Activated CD8-positive, alpha-beta T cell treated with anti-CD3 and anti-CD28 coated beads, Interleukin-2, amount 10 ng/mL, durations not matched to agents 7 days and 5 days (primary cell): ENCODE measurements around the gene CNOT11. TPM values are rescaled to one million over a fixed set of nuclear protein-coding genes. Genes with fewer than 3 reads are reported as not detected.

Experiments
- ATAC-seq: fragments of 150-1000 bp; cut with Tn5 transposase; one replicate; pipeline ENCODE4 v1.10.0; 2021; ENCODE audit warnings: moderate library complexity
- CTCF ChIA-PET: fragments of 350-600 bp; sonication (Branson Sonifier 250); formaldehyde crosslinking; loops from one replicate; lab custom pipeline; 2021; ENCODE audit warnings: antibody characterized with exemption; lab: Charles Lee
- POLR2A ChIA-PET: fragments of 350-600 bp; sonication (Branson Sonifier 250); formaldehyde crosslinking; loops from one replicate; lab custom pipeline; 2021; ENCODE audit warnings: antibody characterized with exemption; lab: Charles Lee
- DNase-seq: peaks from one replicate; pipeline ENCODE4 v3.0.0-alpha.2; 2020
- H3K27ac Mint-ChIP-seq: one replicate; pipeline ENCODE4 v1.8.0; 2021; ENCODE audit warnings: mild to moderate bottlenecking, mixed read lengths
- H3K27me3 Mint-ChIP-seq: one replicate; pipeline ENCODE4 v1.8.0; 2021; ENCODE audit warnings: low read depth, mixed read lengths
- H3K36me3 Mint-ChIP-seq: one replicate; pipeline ENCODE4 v1.8.0; 2021; ENCODE audit warnings: low read depth, mixed read lengths
- H3K4me1 Mint-ChIP-seq: one replicate; pipeline ENCODE4 v1.8.0; 2021; ENCODE audit warnings: low read depth, mixed read lengths
- H3K4me3 Mint-ChIP-seq: one replicate; pipeline ENCODE4 v1.8.0; 2021; ENCODE audit warnings: mild to moderate bottlenecking, mixed read lengths
- H3K9me3 Mint-ChIP-seq: one replicate; pipeline ENCODE4 v1.8.0; 2022; ENCODE audit warnings: mixed read lengths; ENCODE audit not compliant: insufficient read depth
- total RNA-seq, 2 experiments: library from RNA; stranded (reverse); gene quantifications; one replicate each; pipeline ENCODE4 v1.2.3, GENCODE V29; 2021

CNOT11 gene
- total RNA-seq, 2 experiments from 2014 or later, result 64.4 to 64.7 TPM

- no peaks in the 10 kb centered on the region for H3K27me3 Mint-ChIP-seq
- ATAC-seq, result no peak
- H3K4me3 Mint-ChIP-seq, result no peak overlapping the region
- POLR2A ChIA-PET, result interaction anchor here (6.7 kb wide), 1 partner anchor 9 kb away, joined by 34 read pairs; the partner anchor contains the start of gene CNOT11
- peaks cover 33% of the 10 kb centered on the region for H3K4me1 Mint-ChIP-seq
- DNase-seq, result no peak
- H3K27ac Mint-ChIP-seq, result no peak overlapping the region
- peaks cover 57% of the 10 kb centered on the region for H3K36me3 Mint-ChIP-seq
- CTCF ChIA-PET, result interaction anchor here (1.3 to 1.4 kb wide), 2 partner anchors 10 to 250 kb away, joined by 3 to 4 read pairs; partner anchors contain the start of gene CNOT11
- H3K9me3 Mint-ChIP-seq, result no peaks in the 10 kb centered on the region
Measured at GRCh38 chr2:101262142-101262541, 9.5 kb downstream of the CNOT11 start.

- H3K9me3 Mint-ChIP-seq, result no peaks in the 10 kb centered on the region
- H3K27ac Mint-ChIP-seq, result peak overlapping the region; percentile 64
- DNase-seq, result no peak
- CTCF ChIA-PET, result interaction anchor here (1.3 to 1.4 kb wide), 2 partner anchors 11 to 23 kb away, joined by 3 to 4 read pairs; partner anchors contain the start of gene CNOT11
- peaks cover 57% of the 10 kb centered on the region for H3K36me3 Mint-ChIP-seq
- no peak overlapping the region for H3K4me3 Mint-ChIP-seq
- H3K4me1 Mint-ChIP-seq, result peaks cover 35% of the 10 kb centered on the region
- POLR2A ChIA-PET, result interaction anchor here (0.5 to 6.7 kb wide), 3 partner anchors 8 to 151 kb away, joined by 3 to 34 read pairs (median 4); partner anchors contain the start of gene CNOT11
- no peak for ATAC-seq
- H3K27me3 Mint-ChIP-seq, result no peaks in the 10 kb centered on the region
Measured at GRCh38 chr2:101263377-101263800, 10.7 kb downstream of the CNOT11 start.

- Mint-ChIP-seq H3K27me3 (no peaks in the 10 kb centered on the region), H3K9me3 (no peaks in the 10 kb centered on the region), H3K4me1 (peaks cover 35% of the 10 kb centered on the region), H3K27ac (peak overlapping the region; percentile 9), H3K36me3 (peaks cover 58% of the 10 kb centered on the region), H3K4me3 (no peak overlapping the region)
- ATAC-seq, result no peak
- ChIA-PET CTCF (no interaction called here), POLR2A (interaction anchor here (6.7 kb wide), 1 partner anchor 11 kb away, joined by 34 read pairs; the partner anchor contains the start of gene CNOT11)
- DNase-seq, result no peak
Measured at GRCh38 chr2:101264360-101264939, 11.8 kb downstream of the CNOT11 start.

GRCh38 chr2:101265893-101266499, 13.3 kb downstream of the CNOT11 start:
- CTCF ChIA-PET, result interaction anchor here (1.0 to 1.7 kb wide), 5 partner anchors 10 to 75 kb away, joined by 3 to 5 read pairs (median 4); no protein-coding TSS in a partner anchor
- Mint-ChIP-seq H3K9me3 (no peaks in the 10 kb centered on the region), H3K27ac (peak overlapping the region; percentile 62), H3K4me1 (peaks cover 40% of the 10 kb centered on the region), H3K27me3 (no peaks in the 10 kb centered on the region), H3K4me3 (no peak overlapping the region), H3K36me3 (peaks cover 70% of the 10 kb centered on the region)
- no peak for DNase-seq
- no peak for ATAC-seq
- POLR2A ChIA-PET, result interaction anchor here (6.7 kb wide), 1 partner anchor 13 kb away, joined by 34 read pairs; the partner anchor contains the start of gene CNOT11

- peak overlapping the region; percentile 25 for H3K27ac Mint-ChIP-seq
- peaks cover 53% of the 10 kb centered on the region for H3K4me1 Mint-ChIP-seq
Measured at GRCh38 chr2:101267671-101268656, 15.3 kb downstream of the CNOT11 start.

GRCh38 chr2:101270700-101271259, 18.1 kb downstream of the CNOT11 start:
- H3K4me3 Mint-ChIP-seq, result no peak overlapping the region
- ATAC-seq (no peak), DNase-seq (no peak)
- H3K27ac Mint-ChIP-seq, result peak overlapping the region; percentile 67
- H3K36me3 Mint-ChIP-seq, result peaks cover 75% of the 10 kb centered on the region
- ChIA-PET POLR2A (interaction anchor here (0.7 to 3.5 kb wide), 3 partner anchors 7 to 38 kb away, joined by 3 to 20 read pairs (median 4); partner anchors contain the start of genes CNOT11 and RNF149), CTCF (interaction anchor here (0.9 to 1.8 kb wide), 6 partner anchors 10 to 263 kb away, joined by 3 to 4 read pairs (median 3); no protein-coding TSS in a partner anchor)
- no peaks in the 10 kb centered on the region for H3K27me3 Mint-ChIP-seq
- H3K9me3 Mint-ChIP-seq, result no peaks in the 10 kb centered on the region
- peaks cover 58% of the 10 kb centered on the region for H3K4me1 Mint-ChIP-seq

More at GRCh38 chr2:101267671-101268656, 15.3 kb downstream of the CNOT11 start:
- ChIA-PET CTCF (interaction anchor here (0.7 to 2.0 kb wide), 7 partner anchors 8 to 121 kb away, joined by 3 to 7 read pairs (median 3); no protein-coding TSS in a partner anchor), POLR2A (interaction anchor here (1.0 to 6.7 kb wide), 4 partner anchors 9 to 15 kb away, joined by 3 to 34 read pairs (median 5); partner anchors contain the start of gene CNOT11)
- no peak overlapping the region for H3K4me3 Mint-ChIP-seq
- H3K9me3 Mint-ChIP-seq, result no peaks in the 10 kb centered on the region
- no peak for ATAC-seq
- DNase-seq, result no peak
- H3K27me3 Mint-ChIP-seq, result no peaks in the 10 kb centered on the region
- H3K36me3 Mint-ChIP-seq, result peaks cover 79% of the 10 kb centered on the region

- Mint-ChIP-seq H3K27ac (peak overlapping the region; percentile 83), H3K27me3 (no peaks in the 10 kb centered on the region), H3K4me1 (peaks cover 56% of the 10 kb centered on the region), H3K9me3 (no peaks in the 10 kb centered on the region), H3K36me3 (peaks cover 72% of the 10 kb centered on the region), H3K4me3 (peak overlapping the region; percentile 15)
- CTCF ChIA-PET, result interaction anchor here (0.9 to 1.0 kb wide), 2 partner anchors 12 to 41 kb away, joined by 3 read pairs; no protein-coding TSS in a partner anchor
- DNase-seq, result no peak
- POLR2A ChIA-PET, result interaction anchor here (0.5 to 3.5 kb wide), 3 partner anchors 9 to 1086 kb away, joined by 3 to 20 read pairs (median 4); partner anchors contain the start of gene CNOT11
- peak; percentile 85 for ATAC-seq
Measured at GRCh38 chr2:101272045-101272784, 19.5 kb downstream of the CNOT11 start.

GRCh38 chr2:101273056-101273455, 20.4 kb downstream of the CNOT11 start:
- DNase-seq (no peak), ATAC-seq (no peak)
- Mint-ChIP-seq H3K27me3 (no peaks in the 10 kb centered on the region), H3K9me3 (no peaks in the 10 kb centered on the region), H3K27ac (peak overlapping the region; percentile 83), H3K4me1 (peaks cover 50% of the 10 kb centered on the region), H3K4me3 (peak overlapping the region; percentile 15), H3K36me3 (peaks cover 73% of the 10 kb centered on the region)
- POLR2A ChIA-PET, result no interaction called here
- CTCF ChIA-PET, result no interaction called here

GRCh38 chr2:101274142-101274541, 21.5 kb downstream of the CNOT11 start:
- H3K27ac Mint-ChIP-seq, result peak overlapping the region; percentile 6
- no peaks in the 10 kb centered on the region for H3K27me3 Mint-ChIP-seq
- H3K36me3 Mint-ChIP-seq, result peaks cover 71% of the 10 kb centered on the region
- DNase-seq (no peak), ATAC-seq (no peak)
- H3K4me1 Mint-ChIP-seq, result peaks cover 48% of the 10 kb centered on the region
- no peaks in the 10 kb centered on the region for H3K9me3 Mint-ChIP-seq
- ChIA-PET CTCF (interaction anchor here (0.8 to 0.9 kb wide), 2 partner anchors 26 to 68 kb away, joined by 3 read pairs; no protein-coding TSS in a partner anchor), POLR2A (no interaction called here)
- no peak overlapping the region for H3K4me3 Mint-ChIP-seq

GRCh38 chr2:101277111-101277510, 24.4 kb downstream of the CNOT11 start:
- H3K4me1 Mint-ChIP-seq, result peaks cover 29% of the 10 kb centered on the region
- CTCF ChIA-PET, result no interaction called here
- no peak overlapping the region for H3K4me3 Mint-ChIP-seq
- H3K36me3 Mint-ChIP-seq, result peaks cover 68% of the 10 kb centered on the region
- POLR2A ChIA-PET, result interaction anchor here (1.1 kb wide), 1 partner anchor 9 kb away, joined by 6 read pairs; no protein-coding TSS in a partner anchor
- no peaks in the 10 kb centered on the region for H3K9me3 Mint-ChIP-seq
- no peak overlapping the region for H3K27ac Mint-ChIP-seq
- DNase-seq, result no peak
- no peak for ATAC-seq
- H3K27me3 Mint-ChIP-seq, result no peaks in the 10 kb centered on the region
